ENCODE results near the gene XIRP2. TPM values are rescaled to one million over a fixed set of nuclear protein-coding genes. Genes with fewer than 3 reads are reported as not detected.

The XIRP2 gene
- total and polyA plus RNA-seq, 2 of the 4 experiments (the other 2 are of a cell fraction), result 0.05 to 0.18 TPM

- DNase-seq, result peak; percentile 41
- H3K14ac ChIP-seq (replicated peaks; ENCODE audit: low read depth, low read length), result no peak overlapping the region
Measured at GRCh38 chr2:167191588-167191987, 303.3 kb downstream of the XIRP2 start.

More at GRCh38 chr2:167191588-167191987, 303.3 kb downstream of the XIRP2 start:
- no TSS peak for BruUV-seq (replicated peaks)
- H4K5ac ChIP-seq (ENCODE audit: low read depth, low read length), result no peak overlapping the region
- H3K23ac ChIP-seq (ENCODE audit: low read depth, low read length), result no peak overlapping the region
- no peaks in the 10 kb centered on the region for H3K79me1 ChIP-seq (ENCODE audit: low read depth in 1 of 2, low read length in 2 of 2)
- no peak overlapping the region for H2AFZ ChIP-seq (replicated peaks; ENCODE audit: low read length, poor library complexity)
- H2BK20ac ChIP-seq (ENCODE audit: low read depth, low read length), result no peak overlapping the region
- H2BK5ac ChIP-seq (ENCODE audit: low read depth, low read length, poor library complexity, severe bottlenecking), result no peak overlapping the region
- H3K9me1 ChIP-seq (ENCODE audit: insufficient read depth, low read length), result peaks cover 4% of the 10 kb centered on the region; the same call in 1 of the 2 replicates
- intact Hi-C loops (cut with micrococcal nuclease), result no loop called here
- no peaks in the 10 kb centered on the region for H3K36me3 ChIP-seq (ENCODE audit: control insufficient read depth, insufficient read depth, low read length)
- no peak overlapping the region for H2BK15ac ChIP-seq (ENCODE audit: low read depth, low read length)
- in situ Hi-C loops (cut with MboI; ENCODE audit: low sequenced_read_pairs), result loop anchor here (10.0 kb wide), 1 partner anchor 657 kb away; no protein-coding TSS in a partner anchor
- no peak overlapping the region for H3K9ac ChIP-seq (ENCODE audit: low read depth, low read length)
- ChIA-PET POLR2A (ENCODE audit: unreplicated experiment) (no interaction called here), CTCF (interaction anchor here (0.7 kb wide), 1 partner anchor 19 kb away, joined by 7 read pairs; no protein-coding TSS in a partner anchor)
- H3K9me3 ChIP-seq (ENCODE audit: control insufficient read depth, insufficient read depth, low read length), result no peaks in the 10 kb centered on the region
- no peak overlapping the region for H2AK9ac ChIP-seq (replicated peaks; ENCODE audit: low read depth, low read length, poor library complexity)
- TF ChIP-seq CEBPB (IDR thresholded peaks at IDR 0.05; ENCODE audit: low read depth, low read length) (no peak), CHD1 (IDR thresholded peaks at IDR 0.05; ENCODE audit: low read depth, low read length) (no peak), NFE2L2 (IDR thresholded peaks at IDR 0.05; ENCODE audit: low read depth, low read length) (no peak), RCOR1 (IDR thresholded peaks at IDR 0.05; ENCODE audit: insufficient replicate concordance, low read length) (no peak), ELK1 (IDR thresholded peaks at IDR 0.05; ENCODE audit: borderline replicate concordance, low read depth, low read length) (no peak), FOS (IDR thresholded peaks at IDR 0.05; ENCODE audit: low read depth, low read length) (no peak), BHLHE40 (IDR thresholded peaks at IDR 0.05; ENCODE audit: low read depth, low read length) (no peak), RFX5 (IDR thresholded peaks at IDR 0.05; ENCODE audit: low read depth, low read length) (no peak), CTCF (conservative IDR thresholded peaks at IDR 0.05; ENCODE audit: low read depth, low read length) (no peak), MAFK (IDR thresholded peaks at IDR 0.05; ENCODE audit: low read depth, low read length) (no peak)
- no peak overlapping the region for H4K8ac ChIP-seq (ENCODE audit: low read depth in 2 of 2, low read length in 2 of 2)
- no peaks in the 10 kb centered on the region for H3K27me3 ChIP-seq (ENCODE audit: control insufficient read depth, insufficient read depth, low read length)
- no peak overlapping the region for H4K91ac ChIP-seq (ENCODE audit: insufficient read depth, low read depth, low read length)
- H3K18ac ChIP-seq (ENCODE audit: low read depth, low read length), result no peak overlapping the region
- no peak overlapping the region for H3K4me2 ChIP-seq (ENCODE audit: low read depth, low read length)
- H3K4me3 ChIP-seq (ENCODE audit: insufficient read depth, low read depth, low read length), result no peak overlapping the region
- H3K56ac ChIP-seq (ENCODE audit: extremely low read depth, insufficient read depth, low read length), result no peak overlapping the region
- ATAC-seq (ENCODE audit: low read depth), result no peak
- no peak overlapping the region for H2AK5ac ChIP-seq (ENCODE audit: low read depth, low read length)
- no peak overlapping the region for H3K4ac ChIP-seq (ENCODE audit: low read depth, low read length)
- no peak overlapping the region for H3K27ac ChIP-seq (ENCODE audit: insufficient read depth, low read length)
- H2BK120ac ChIP-seq (ENCODE audit: low read depth, low read length), result no peak overlapping the region
- peaks cover 2% of the 10 kb centered on the region; the same call in 1 of the 2 replicates for H3K4me1 ChIP-seq (ENCODE audit: control insufficient read depth, insufficient read depth, low read length)
- dilution Hi-C loops (cut with HindIII; ENCODE audit: low sequenced_read_pairs, unreplicated experiment), result no loop called here
- no CpG with 5 or more reads among the region's 3 CpGs for WGBS, 2 experiments (ENCODE audit: extremely low coverage in 2 of 2, insufficient read length in 1 of 2)
- H4K20me1 ChIP-seq (ENCODE audit: insufficient read depth, low read length), result no peaks in the 10 kb centered on the region
